CD4-positive, alpha-beta T cell treated with Interleukin-17A for 4 hours (primary cell): Measurements from ENCODE around the gene KISS1R.

ENCODE experiments used
- DNase-seq: peaks from one replicate; pipeline ENCODE4 v3.0.0-alpha.2; 2020; ENCODE audit warnings: mixed read lengths

KISS1R gene

DNA sequence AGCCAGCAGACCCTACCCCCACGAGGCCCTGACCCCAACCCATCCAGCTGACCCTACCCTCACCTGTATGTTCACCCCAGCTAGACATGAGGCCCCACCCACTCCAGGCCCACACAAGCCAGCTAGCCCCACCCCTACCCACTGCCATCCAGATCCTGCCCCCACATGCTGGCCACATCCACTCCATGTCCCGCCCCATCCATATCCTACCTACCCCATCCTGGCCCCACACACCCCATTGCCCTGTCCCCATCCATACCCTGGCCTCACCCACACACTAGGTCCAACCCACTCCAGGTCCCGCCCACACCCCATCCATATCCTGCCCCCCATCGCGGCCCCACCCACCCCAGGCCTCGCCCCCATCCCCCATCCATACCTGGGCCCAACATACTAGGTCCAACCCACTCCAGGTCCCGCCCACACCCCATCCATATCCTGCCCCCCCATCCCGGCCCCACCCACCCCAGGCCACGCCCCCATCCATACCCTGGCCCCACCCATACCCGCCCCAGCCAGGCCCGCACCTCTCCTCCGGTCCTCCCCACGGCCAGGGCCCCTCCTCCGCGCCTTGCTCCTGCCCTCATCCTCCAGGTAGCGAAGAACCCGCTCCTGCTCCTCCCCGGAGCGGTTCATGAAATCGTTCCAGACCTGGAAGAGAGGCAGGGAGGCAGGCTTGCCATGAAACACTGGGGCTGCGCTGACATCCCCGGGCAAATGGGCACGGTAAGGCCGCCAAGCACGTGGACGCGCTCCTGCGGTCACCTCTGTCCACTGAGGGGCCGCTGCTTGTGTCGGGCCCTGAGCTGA is 16.6 kb upstream of the KISS1R start:
- DNase-seq: peak; percentile 53

DNA sequence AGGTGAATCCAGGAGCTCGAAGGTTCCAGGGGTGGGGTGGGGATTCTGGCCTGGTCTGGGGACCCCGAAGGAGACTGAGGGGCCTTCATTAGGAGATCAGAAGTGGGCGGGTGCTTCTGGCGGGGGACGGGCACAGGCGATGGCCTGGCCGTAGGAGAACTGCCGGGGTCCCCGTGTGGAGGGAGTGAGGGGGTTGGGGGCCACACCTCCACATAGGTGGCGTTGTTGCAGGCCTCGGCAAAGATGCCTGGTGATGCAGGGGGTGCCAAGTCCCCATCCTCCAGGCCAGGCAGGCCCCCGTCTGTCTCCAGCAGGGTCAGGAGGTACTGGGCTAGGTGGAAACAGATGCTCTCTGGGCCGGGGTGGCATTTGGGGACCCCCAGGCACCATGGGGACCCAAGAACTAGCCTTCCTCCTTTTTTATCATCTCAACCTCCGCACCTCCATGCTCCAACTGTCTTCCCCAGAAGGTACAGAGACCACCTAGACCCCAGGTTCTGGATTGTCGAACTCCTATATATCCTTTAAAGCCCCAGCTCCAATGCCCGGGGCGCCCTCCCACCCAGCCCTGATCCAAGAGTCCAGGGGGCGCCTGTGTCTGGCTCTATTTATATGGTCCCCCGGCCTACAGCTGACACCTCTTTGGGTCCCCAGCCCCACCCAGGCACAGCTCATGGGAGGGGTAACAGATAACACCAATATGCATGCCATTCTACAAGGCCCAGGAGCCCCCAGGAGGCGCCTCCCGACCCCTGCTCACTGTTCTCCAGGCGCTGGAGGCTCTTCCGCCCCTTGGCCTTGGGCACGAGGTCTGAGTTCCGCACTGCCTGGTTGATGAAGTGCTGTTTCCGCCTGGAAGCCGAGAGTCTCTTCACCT is 15.7 kb upstream of the KISS1R start:
- DNase-seq: no peak

DNA sequence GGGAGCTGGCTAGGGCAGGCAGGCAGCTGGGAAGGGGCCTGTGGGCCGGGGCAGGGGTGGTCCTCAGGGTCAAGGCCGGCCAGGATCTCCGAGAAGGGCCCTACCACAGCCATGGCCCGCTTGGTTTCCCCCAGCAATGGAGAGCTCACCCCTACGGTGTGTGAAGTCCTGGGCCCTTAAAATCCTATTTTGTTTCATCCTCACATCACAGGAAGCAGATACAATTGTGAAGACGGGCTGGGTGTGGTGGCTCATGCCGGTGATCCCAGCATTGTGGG is 15.1 kb upstream of the KISS1R start:
- no peak for DNase-seq

DNA sequence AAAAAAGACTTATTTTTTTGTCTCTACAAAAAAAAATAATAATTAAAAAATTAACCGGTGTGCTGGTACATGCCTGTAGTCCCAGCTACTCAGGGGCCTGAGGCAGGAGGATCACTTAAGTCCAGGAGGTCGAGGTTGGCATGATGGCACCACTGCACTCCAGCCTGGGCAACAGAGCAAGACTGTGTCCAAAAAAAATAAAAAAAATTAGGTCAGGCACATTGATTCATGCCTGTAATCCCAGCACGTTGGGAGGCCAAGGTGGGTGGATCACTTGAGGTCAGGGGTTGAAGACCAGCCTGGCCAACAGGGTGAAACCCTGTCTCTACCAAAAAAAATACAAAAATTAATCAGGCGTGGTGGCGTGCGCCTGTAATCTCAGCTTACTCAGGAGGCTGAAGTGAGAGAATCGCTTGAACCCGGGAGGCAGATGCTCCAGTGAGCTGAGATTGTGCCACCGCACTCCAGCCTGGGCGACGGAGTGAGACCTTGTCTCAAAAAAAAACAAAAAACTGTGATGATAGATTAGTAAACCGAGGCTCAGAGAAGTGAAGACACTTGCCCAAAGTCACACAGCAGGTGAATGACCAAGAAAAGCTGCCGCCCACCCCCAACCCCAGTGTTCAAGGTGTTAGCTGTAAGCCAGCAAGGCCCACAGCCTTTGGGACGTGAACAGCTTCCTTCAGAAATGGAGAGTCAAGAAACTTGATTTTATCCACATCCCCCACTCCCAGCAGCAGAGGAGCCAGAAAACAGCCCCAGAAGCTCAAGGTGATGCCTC is 14.5 kb upstream of the KISS1R start:
- DNase-seq: no peak

DNA sequence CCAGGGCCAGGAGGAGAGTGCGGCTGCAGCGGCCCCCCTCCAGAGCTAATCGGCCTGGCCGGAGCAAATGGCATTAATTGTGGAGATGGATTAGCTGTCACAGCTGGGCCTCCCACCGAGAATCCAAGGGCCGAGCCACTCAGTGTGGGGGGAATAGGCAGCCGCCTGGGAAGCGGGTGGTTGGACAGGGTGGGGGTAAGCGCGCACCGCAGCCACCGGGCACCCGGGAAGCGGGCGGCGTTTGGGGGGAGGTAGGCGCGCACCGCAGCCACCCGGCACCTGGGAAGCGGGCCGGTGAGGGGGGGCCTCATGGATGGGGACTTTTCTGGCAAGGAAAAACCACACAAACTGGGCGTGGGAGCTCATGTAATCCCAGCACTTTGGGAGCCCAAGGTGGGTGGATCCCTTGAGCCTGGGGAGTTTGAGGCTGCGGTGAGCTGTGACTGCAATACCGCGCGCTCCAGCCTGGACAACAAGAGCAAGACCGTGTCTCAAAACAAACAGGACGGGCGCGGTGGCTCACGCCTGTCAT is 13.8 kb upstream of the KISS1R start:
- no peak for DNase-seq

DNA sequence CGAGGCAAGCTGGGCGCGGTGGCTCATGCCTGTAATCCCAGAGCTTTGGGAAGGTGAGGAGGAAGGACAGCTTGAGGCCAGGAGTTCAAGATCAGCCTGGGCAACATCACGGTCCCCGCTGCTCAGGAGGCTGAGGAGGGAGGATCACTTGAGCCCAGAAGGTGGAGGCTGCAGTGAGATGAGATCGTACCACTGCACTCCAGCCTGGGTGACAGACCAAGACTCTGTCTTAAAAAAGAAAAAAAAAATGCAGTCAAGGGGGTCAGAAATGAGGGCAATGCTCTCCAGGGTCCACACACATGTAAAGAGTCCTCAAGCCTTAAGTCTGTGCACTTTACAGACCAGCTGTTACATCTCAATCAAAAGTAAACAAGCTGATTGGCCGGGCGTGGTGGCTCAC is 12.6 kb upstream of the KISS1R start:
- DNase-seq: no peak

DNA sequence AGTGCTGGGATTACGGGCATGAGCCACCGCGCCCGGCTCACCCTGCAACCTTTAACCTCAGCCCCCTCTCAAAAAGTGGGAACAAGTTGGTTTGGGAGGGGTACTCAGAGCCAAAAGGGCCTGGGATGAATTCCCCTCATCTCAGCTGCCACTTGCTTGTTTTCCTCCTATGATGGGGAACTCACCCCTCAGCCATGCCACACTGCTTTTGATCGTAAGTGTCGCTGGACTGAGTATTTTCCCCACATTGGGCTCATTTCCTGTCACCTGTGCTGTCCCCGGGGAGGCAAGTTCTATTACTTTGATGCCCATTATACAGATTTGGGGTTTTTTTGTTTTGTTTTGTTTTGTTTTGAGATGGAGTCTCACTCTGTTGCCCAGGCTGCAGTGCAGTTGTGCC is 10.7 kb upstream of the KISS1R start:
- peak; percentile 23 for DNase-seq

DNA sequence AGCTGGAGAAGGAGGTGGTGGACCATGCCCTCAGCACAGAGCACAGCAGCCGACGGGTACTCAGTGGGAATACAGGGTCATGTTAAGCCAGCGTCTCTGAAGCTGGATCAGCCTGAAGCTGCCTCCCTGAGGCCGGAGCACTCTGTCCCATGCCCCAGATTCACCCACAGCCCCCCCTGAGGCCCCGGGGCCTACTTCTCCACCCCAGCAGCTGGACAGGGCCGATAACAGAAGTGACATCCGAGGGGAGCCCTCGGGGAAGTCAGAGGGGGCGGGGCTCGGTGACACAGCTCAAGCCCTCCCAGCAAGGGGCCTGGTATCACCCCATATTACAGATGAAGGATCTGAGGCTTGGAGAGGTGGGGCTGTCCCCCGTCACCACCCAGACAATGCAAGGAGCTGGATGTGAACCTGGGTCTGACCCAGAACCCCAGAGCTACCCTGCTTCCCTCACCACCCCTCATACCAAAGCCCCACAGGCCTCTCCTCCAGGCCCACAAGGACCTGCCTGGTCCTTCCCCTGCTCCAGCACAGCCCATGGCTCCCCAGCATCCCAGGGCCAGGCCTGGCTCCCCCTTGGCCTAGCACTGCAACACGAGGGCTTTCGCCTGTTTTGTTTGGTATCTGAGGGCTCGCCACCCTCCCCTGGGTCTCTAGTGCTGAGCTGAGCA is 9.8 kb upstream of the KISS1R start:
- DNase-seq: peak; percentile 60

DNA sequence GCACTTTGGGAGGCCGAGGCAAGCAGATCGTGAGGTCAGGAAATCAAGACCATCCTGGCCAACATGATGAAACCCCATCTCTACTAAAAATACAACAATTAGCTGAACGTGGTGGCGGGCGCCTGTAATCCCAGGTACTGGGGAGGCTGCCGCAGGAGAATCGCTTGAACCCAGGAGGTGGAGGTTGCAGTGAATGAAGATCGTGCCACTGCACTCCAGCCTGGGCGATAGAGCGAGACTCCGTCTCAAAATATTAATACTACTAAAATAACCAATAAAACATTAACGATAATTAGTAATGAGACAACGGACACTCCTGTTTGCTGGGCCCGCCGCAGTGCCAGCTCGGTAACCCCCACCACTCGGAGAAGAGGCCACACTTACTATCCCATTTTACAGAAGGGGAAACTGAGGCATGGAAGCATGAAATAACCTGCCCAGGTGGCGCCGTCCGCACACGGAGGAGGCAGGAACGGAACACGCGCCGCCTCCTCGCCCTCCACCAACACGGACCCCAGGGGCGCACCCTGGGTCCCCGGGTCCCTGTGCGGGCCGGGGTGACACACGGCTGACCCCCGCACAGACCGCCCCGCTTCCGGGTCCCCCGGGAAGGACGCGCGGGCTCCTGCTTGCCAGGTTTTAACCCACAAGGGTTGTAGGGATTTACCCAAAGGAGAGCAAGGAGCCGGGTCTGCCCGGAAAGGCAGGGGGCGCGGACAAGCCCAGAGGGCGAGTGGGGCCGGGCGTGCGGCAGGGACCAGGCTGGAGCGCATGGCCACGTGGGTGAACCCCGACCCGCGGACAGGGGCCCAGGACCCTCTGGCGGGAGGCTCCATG is 5.7 kb upstream of the KISS1R start:
- DNase-seq: no peak

DNA sequence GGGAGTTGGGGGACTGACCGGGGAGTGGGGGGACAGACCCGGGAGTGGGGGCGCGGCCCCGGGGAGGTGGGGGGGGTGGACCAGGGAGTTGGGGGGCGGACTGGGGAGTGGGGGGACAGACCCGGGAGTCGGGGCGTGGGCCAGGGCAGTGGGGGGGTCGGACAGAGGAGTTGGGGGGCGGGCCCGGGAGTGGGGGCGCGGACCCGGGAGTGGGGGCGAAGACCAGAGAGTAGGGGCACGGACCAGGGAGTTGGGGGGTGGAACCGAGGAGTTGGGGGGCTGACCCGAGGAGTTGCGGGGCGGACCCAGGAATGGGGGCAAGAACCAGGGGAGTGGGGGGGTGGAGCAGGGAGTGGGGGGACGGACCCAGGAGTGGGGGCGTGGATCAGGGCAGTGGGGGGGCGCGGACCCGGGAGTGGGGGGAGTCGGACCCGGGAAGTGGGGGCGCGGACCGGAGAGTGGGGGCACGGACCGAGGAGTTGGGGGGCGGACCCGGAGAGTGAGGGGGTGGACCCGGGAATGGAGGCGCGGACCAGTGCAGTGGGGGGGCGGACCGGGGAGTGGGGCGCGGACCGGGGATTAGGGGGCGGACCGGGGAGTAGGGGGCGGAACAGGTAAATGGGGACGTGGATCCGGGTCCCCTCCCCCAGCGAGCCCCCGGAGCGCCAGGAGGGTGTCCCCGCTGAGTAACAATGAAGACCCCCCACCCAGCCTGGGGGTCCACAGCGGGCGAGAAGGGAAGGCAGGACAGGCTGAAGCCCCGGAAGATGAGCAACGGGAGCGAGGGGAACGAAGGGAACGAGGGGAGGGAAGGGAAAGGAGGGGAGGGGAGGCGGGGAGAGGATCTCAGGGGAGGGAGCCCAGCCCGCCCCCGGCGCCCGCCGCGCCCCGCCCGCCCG is 4.7 kb upstream of the KISS1R start:
- DNase-seq: peak; percentile 71

DNA sequence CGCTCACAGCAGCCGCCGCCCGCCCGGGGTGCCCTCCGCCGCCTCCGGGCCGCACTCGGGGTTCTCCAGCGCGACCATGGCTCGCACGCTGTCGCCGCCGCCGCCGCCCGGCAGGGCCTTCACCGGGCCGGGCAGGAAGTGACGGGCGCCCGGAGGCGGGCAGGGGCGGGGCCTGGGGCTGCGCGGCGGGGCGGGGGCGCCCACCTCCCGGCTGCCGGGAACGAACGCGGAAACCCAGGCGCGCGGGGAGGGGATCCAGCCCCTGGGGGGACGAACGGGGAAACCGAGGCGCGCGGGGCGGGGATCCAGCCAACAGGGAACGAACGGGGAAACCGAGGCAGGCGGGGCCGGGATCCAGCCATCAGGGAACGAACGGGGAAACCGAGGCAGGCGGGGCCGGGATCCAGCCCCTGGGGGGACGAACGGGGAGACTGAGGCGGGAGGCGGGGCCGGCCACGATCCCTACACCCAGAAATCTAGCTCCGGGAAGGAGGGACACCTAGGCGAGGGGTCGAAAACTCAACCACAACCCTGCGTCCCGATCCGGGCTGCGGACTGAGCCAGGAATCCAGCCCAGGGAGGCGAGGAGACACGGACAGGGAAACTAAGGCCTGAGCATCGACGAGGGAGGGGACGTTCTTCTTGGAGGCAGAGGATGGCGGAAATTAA is 3.9 kb upstream of the KISS1R start, which contains the start of gene R3HDM4:
R3HDM4 (minus strand) TSS at position 140 of the 669 bp plus-strand sequence; CDS start at position 78, 62 bp downstream.
- peak; percentile 91 for DNase-seq

DNA sequence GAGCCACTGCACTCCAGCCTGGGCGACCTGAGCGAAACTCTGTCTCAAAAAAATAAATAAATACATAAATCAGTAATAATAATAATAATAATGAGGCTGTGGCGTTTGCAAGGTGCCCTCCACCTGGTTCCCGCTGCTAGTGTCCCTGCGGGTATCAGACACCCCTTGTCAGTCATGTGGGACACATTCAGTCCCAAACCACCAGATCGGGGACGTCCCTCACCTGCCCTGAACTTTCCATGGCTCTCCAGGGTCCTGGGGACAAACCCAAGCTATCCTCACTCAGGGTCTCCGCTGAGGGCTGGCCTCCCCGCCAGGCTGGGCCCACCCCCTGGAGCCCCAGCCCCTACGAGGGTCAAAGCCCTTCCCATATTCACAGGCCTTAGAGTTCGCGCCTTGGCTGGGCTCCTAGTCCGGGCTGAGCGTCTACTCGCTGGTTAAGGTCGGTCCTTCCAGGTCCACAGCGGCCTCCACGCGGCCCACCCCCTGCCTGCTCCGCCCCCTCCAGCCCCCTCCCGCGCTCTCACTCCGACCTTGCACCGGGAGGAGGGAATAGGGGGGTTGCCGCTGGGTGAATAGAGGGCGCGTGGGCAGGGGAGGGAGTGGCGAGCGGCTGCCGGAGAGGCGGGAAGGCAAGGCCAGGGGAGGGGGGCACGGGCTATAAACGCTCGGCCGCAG is 349 bp upstream of the KISS1R start:
- DNase-seq: peak; percentile 49

DNA sequence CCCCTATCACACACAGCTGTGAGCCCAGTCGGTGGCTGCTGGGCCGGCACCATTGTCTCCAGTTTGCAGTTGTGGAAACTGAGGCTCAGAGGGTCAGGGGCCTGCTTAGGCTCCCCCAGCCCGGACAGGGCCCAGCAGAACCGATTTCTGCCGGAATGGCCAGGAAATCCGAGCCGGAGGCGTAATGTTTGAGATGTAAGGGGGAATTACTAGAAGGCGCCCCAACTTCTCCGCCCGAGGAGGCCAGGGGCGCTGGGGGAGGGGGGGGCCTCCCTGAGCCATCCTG is 962 bp downstream of the KISS1R start:
- no peak for DNase-seq

DNA sequence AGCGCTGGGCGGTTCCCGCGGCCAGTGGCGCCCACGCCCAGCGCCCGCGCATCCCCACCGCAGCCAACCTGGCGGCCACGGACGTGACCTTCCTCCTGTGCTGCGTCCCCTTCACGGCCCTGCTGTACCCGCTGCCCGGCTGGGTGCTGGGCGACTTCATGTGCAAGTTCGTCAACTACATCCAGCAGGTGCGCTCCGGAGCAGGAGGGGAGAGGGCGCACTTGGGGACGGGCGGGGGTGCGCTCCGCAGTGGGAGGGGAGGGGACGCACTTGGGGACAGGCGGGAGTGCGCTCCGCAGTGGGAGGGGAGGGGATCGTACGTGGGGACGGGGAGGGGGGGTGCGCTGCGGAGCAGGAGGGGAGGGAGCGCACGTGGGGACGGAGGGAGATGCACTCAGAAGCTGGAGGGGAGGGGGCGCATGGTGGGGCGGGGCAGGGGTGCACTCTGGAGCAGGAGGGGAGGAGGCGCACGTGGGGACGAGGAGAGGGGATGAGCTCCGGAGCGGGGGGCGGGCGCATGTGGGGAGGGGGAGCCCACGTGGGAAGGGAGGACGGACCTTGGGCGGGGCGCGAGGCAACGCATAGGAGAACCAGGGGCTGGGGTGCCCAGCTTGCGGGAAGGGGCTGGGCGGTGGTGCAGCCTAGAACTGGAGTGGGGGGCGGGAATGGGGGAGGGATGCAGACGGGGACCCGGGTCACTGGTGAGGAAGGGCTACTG is 1.5 kb downstream of the KISS1R start:
- DNase-seq: peak; percentile 75

DNA sequence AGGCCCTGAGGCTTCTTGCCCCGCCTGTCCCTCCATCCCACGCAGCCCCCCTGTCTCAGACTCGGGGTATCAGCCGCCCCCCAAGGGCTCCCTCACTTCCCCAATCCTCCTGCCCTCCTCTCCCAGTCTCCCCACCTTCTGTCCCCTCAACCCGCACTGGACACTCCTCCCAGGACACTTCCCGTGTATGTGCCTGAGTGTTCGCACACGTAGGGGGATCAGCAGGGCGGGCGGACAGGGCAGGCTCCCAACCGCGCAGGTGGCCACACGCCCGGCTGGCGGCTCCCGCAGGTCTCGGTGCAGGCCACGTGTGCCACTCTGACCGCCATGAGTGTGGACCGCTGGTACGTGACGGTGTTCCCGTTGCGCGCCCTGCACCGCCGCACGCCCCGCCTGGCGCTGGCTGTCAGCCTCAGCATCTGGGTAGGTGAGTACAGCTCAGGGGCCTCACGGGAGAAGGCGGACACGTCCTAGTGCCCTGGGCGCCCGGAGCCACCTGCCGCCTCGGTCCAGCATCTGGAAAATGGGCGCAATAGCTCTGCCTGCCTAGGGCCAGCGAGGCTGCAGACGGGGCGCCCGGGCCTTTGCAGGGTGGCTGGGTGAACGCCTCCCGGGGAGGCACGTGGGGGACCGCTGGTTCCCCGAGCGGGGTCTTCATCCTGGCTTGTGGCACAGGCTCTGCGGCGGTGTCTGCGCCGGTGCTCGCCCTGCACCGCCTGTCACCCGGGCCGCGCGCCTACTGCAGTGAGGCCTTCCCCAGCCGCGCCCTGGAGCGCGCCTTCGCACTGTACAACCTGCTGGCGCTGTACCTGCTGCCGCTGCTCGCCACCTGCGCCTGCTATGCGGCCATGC is 2.3 kb downstream of the KISS1R start:
- peak; percentile 64 for DNase-seq

DNA sequence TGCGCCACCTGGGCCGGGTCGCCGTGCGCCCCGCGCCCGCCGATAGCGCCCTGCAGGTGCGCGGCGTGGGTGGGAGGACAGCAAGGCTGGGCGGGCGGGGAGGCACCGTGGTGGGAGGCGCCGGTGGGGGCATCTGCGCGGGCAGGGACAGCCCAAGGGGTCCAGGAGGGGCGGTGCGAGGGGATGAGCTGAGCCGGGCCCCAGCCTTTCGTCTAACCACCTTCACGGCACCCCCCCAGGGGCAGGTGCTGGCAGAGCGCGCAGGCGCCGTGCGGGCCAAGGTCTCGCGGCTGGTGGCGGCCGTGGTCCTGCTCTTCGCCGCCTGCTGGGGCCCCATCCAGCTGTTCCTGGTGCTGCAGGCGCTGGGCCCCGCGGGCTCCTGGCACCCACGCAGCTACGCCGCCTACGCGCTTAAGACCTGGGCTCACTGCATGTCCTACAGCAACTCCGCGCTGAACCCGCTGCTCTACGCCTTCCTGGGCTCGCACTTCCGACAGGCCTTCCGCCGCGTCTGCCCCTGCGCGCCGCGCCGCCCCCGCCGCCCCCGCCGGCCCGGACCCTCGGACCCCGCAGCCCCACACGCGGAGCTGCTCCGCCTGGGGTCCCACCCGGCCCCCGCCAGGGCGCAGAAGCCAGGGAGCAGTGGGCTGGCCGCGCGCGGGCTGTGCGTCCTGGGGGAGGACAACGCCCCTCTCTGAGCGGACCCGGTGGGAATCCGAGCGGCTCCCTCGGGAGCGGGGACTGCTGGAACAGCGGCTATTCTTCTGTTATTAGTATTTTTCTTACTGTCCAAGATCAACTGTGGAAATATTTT is 3.1 kb downstream of the KISS1R start:
- DNase-seq: peak; percentile 82

DNA sequence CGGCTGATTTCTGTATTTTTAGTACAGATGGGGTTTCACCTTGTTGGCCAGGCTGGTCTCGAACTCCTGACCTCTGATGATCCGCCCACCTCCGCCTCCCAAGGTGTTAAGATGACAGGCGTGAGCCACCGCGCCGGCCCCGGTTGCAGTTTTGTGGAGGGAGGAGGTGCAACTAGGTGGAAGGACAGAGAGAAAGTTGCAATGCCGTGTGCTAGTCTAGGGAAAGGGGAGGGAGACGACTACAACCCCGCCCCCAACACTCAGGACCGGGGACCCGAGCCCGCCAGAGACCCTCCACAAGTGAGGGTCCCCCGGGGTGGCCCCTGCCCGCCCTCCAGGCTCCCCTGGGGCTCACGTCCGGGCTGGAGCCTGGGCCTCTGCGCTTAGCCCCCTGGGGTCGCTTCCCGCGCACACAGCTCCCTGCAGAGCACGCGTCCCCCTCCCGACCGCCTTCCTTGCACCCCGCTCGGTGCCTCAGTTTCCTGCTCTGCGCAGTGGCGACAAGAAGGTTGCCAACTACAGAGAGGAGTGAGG is 7.5 kb downstream of the KISS1R start:
- peak; percentile 33 for DNase-seq
